ENCODE results near the gene IFITM5. TPM values are rescaled to one million over a fixed set of nuclear protein-coding genes. Genes with fewer than 3 reads are reported as not detected.
A peak's percentile ranks its signal among the peaks of the same experiment; 100 is the strongest.

The IFITM5 gene
- total RNA-seq, 1 donor from 2014 or later = not detected

DNA sequence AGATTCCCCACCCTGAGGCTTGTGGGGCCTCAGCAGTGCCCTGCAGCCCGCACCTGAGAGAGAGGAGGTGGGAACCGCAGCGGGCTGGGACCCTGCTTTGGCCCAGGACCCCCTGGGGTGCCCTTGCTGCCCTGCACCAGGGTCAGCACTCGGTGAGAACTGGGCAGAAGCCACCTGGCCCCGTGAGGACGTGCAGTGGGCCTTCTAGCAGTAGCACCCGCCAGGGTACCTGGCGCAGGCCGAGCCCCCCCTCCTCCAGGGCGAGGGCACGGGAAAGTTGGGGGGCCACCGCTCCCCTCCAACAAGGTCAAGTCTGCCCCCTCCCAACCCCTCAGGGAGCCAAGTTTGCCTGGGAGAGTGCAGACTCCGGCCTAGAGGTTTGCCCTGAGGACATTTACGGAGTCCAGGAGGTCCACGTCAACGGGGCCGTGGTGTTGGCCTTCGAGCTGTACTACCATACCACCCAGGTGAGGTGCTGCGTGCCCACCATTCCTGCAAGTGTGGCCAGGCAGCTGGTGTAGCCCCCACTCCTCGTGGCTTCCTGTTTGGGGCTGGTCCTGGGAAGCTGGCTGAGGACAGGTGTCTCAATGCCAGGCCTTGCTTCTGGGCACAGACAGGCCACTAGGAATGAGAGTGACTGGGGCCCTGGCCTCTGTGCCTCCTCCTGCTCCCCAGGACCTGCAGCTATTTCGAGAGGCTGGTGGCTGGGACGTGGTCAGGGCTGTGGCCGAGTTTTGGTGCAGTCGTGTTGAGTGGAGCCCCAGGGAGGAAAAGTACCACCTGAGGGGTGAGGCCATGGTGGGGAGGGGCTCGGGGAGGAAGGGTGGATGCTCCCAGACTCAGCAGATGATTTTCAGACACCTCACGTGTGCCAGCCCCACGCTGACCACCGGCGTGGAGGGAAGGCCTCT is 6.9 kb downstream of the IFITM5 start:
- TF ChIP-seq, protein P1, sequence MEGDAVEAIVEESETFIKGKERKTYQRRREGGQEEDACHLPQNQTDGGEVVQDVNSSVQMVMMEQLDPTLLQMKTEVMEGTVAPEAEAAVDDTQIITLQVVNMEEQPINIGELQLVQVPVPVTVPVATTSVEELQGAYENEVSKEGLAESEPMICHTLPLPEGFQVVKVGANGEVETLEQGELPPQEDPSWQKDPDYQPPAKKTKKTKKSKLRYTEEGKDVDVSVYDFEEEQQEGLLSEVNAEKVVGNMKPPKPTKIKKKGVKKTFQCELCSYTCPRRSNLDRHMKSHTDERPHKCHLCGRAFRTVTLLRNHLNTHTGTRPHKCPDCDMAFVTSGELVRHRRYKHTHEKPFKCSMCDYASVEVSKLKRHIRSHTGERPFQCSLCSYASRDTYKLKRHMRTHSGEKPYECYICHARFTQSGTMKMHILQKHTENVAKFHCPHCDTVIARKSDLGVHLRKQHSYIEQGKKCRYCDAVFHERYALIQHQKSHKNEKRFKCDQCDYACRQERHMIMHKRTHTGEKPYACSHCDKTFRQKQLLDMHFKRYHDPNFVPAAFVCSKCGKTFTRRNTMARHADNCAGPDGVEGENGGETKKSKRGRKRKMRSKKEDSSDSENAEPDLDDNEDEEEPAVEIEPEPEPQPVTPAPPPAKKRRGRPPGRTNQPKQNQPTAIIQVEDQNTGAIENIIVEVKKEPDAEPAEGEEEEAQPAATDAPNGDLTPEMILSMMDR (conservative IDR thresholded peaks at IDR 0.05; ENCODE audit: low read depth, low read length) = no peak
- DNase-seq (ENCODE audit: low read depth) = no peak
- H3K4me3 ChIP-seq (ENCODE audit: low read depth, low read length) = no peak overlapping the region

DNA sequence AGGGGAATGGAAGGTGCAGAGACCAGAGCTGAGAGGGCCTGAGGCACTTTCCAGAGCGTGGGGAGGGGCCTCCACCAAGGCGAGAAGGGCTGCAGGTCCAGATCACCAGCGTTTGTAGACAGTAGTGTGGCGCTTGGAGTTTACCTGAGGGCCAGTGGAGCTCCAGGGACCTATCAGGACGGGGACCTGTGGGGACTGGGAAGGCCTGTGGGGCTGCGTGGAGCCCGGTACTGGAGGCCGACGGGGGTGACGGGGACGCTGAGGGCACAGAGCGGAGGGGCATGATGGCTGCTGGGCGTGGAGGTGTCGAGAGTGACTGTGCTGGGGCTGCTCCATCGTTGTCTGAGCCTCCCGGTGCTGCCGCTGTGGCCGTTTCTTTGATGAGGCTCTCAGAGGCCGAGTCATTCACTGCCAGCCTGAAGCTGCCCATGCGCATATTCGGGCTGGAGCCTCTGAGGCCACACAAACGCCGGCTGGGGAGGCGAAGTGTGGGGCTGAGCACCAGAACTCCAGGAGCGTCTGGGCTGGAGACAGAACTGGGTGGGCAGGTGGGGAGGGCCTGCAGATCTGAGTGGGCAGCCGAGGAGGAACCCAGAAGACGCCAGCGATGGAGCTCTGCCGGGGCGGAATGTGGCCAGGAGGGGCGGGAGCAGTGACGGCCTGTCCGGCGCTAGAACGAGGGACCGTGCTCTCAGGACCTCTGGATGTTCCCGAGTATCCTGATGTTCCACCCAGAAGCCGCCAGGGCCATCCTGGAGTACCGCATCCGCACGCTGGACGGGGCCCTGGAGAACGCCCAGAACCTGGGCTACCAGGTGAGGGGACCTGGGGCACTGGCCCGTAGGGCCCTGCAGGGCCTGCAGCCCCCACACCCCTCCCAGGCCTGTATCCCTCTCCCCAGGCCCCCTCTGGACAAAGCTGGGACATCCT is 7.8 kb downstream of the IFITM5 start:
- DNase-seq (ENCODE audit: low read depth) = no peak
- H3K4me3 ChIP-seq (ENCODE audit: low read depth, low read length) = no peak overlapping the region
- TF ChIP-seq, protein P1 (conservative IDR thresholded peaks at IDR 0.05; ENCODE audit: low read depth, low read length) = no peak

DNA sequence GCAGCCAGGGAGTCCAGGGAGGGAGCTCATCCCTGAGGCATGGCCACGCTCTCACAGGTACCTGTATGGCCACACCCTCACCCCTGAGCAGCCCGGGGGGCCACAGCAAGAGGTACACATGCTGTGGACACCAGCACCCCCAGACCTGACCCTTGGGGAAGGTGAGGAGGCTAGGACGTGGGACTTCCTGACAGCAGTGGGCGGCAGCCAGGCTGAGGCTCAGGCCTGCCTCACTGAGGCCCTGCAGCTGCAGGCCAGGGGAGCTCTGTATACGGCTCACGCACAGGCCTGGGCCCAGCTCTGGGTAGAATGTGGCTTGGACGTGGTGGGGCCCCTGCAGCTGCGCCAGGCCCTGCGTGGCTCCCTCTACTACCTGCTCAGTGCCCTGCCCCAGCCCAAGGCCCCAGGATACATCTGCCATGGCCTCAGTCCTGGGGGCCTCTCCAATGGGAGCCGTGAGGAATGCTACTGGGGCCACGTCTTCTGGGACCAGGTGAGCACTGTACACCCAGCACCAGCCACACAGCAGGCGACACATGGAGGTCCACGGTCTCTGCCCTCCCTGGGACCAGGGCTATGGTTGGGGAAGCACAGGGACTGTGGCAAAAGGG is 8.6 kb downstream of the IFITM5 start:
- no peak overlapping the region for H3K4me3 ChIP-seq (ENCODE audit: low read depth, low read length)
- TF ChIP-seq, protein P1 (conservative IDR thresholded peaks at IDR 0.05; ENCODE audit: low read depth, low read length) = no peak
- no peak for DNase-seq (ENCODE audit: low read depth)

DNA sequence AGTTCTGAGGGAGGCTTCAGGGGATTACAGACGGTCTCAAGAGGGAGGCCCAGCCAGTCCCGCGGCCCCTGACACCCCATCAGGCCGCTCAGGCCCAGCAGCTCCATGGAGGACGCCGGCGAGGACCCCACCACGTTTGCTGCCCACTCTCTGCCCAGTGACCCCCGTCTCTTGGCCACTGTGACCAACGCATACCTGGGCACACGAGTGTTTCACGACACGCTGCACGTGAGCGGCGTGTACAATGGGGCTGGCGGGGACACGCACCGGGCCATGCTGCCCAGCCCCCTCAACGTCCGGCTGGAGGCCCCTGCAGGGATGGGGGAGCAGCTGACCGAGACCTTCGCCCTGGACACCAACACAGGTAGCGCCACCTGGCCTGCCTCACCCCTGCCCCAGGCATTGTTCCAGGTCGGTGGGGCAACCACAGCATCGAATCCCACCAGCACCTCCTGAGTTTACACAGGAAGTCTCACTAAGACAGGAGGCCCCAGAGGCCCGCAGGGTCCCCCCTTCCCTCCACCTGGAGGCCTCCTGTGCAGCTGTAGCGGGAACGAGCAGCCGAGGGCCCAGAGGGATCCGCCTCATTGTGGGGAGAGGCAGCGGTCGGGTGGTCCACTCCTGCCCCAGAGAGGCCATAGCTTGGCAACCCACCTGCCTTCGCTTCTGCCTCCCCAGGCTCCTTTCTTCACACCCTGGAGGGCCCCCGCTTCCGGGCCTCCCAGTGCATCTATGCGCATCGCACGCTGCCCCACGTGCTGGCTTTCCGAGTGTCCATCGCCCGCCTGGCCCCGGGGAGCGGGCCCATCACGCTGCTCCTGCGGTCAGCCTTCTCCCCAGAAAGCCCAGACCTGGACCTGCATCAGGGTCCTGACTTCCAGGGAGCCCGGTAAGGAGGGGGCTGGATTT is 9.4 kb downstream of the IFITM5 start:
- TF ChIP-seq, protein P1 (conservative IDR thresholded peaks at IDR 0.05; ENCODE audit: low read depth, low read length) = no peak
- DNase-seq (ENCODE audit: low read depth) = no peak
- H3K4me3 ChIP-seq (ENCODE audit: low read depth, low read length) = peak overlapping the region; percentile 46

DNA sequence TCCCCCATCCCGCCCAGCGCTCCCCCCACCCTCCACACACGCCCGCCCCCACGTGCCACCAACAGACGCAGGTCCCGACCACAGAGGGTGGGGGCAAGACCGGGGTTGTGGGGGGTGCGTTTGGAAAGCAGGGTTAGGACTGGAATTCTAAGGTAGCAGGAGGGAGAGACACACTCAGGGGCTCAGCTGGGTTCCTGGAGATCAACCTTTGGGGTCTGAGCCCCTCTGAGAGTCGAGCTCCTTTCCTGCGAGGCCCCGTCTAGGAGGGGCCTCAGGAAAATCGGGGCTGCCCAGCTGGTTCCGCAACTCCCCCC is 10.0 kb downstream of the IFITM5 start:
- TF ChIP-seq, protein P1 (conservative IDR thresholded peaks at IDR 0.05; ENCODE audit: low read depth, low read length) = no peak
- H3K4me3 ChIP-seq (ENCODE audit: low read depth, low read length) = peak overlapping the region; percentile 46
- DNase-seq (ENCODE audit: low read depth) = no peak
